Measurements from ENCODE around the gene ARHGAP42.

The ARHGAP42 gene

GRCh38 chr11:100969008-100969407, 281.9 kb downstream of the ARHGAP42 start:
- H3K4me3 ChIP-seq (replicated peaks; ENCODE audit: insufficient read depth, low read length): no peak overlapping the region
- no peak for DNase-seq (ENCODE audit: low read depth in 1 of 2, low spot score in 1 of 2)
- TF ChIP-seq POLR2AphosphoS5 (IDR thresholded peaks at IDR 0.05; ENCODE audit: low read depth) (no peak), REST (IDR thresholded peaks at IDR 0.05; ENCODE audit: insufficient replicate concordance, low read depth) (no peak), GABPA (IDR thresholded peaks at IDR 0.05; ENCODE audit: low read depth) (no peak), CTCF (IDR thresholded peaks at IDR 0.05; ENCODE audit: insufficient read depth, low read length) (no peak), SPI1 (IDR thresholded peaks at IDR 0.05; ENCODE audit: borderline replicate concordance, low read depth) (no peak)
- no peak overlapping the region for H3K27ac ChIP-seq (replicated peaks)
- no peaks in the 10 kb centered on the region for H3K27me3 ChIP-seq (ENCODE audit: insufficient read depth, poor library complexity, severe bottlenecking)

- Histone ChIP-seq H3K4me3 (replicated peaks; ENCODE audit: insufficient read depth, low read length) (no peak overlapping the region), H3K27ac (replicated peaks) (no peak overlapping the region), H3K27me3 (ENCODE audit: insufficient read depth, poor library complexity, severe bottlenecking) (no peaks in the 10 kb centered on the region)
- no peak for TF ChIP-seq POLR2AphosphoS5 (IDR thresholded peaks at IDR 0.05; ENCODE audit: low read depth)
- no peak for TF ChIP-seq GABPA (IDR thresholded peaks at IDR 0.05; ENCODE audit: low read depth)
- no peak for TF ChIP-seq SPI1 (IDR thresholded peaks at IDR 0.05; ENCODE audit: borderline replicate concordance, low read depth)
- no peak for TF ChIP-seq REST (IDR thresholded peaks at IDR 0.05; ENCODE audit: insufficient replicate concordance, low read depth)
- TF ChIP-seq CTCF (IDR thresholded peaks at IDR 0.05; ENCODE audit: insufficient read depth, low read length): no peak
- no peak for DNase-seq (ENCODE audit: low read depth in 1 of 2, low spot score in 1 of 2)
Measured at GRCh38 chr11:100970283-100971164, 283.4 kb downstream of the ARHGAP42 start.

- no peak for DNase-seq (ENCODE audit: low read depth in 1 of 2, low spot score in 1 of 2)
- no peaks in the 10 kb centered on the region for H3K27me3 ChIP-seq (ENCODE audit: insufficient read depth, poor library complexity, severe bottlenecking)
- H3K4me3 ChIP-seq (replicated peaks; ENCODE audit: insufficient read depth, low read length): no peak overlapping the region
- H3K27ac ChIP-seq (replicated peaks): no peak overlapping the region
- no peak for TF ChIP-seq CTCF (IDR thresholded peaks at IDR 0.05; ENCODE audit: insufficient read depth, low read length)
- TF ChIP-seq POLR2AphosphoS5 (IDR thresholded peaks at IDR 0.05; ENCODE audit: low read depth): no peak
- TF ChIP-seq GABPA (IDR thresholded peaks at IDR 0.05; ENCODE audit: low read depth): no peak
- no peak for TF ChIP-seq REST (IDR thresholded peaks at IDR 0.05; ENCODE audit: insufficient replicate concordance, low read depth)
- TF ChIP-seq SPI1 (IDR thresholded peaks at IDR 0.05; ENCODE audit: borderline replicate concordance, low read depth): no peak
Measured at GRCh38 chr11:100972046-100972445, 285.0 kb downstream of the ARHGAP42 start.

Data from HL-60 (cell line).